Stomach smooth muscle (tissue), 2 donors: ENCODE data around the gene KLK2.

ENCODE experiments used
- H3K27ac ChIP-seq: one replicate; pipeline ENCODE4 v1.7.0; 2013; ENCODE audit warnings: mild to moderate bottlenecking, low read length, inconsistent platforms
- H3K27me3 ChIP-seq, 2 donors: one replicate each; pipeline ENCODE4 v1.7.0; 2013; ENCODE audit warnings: low read length in 2 of 2; ENCODE audit not compliant: insufficient read depth in 2 of 2, control insufficient read depth in 1 of 2
- H3K36me3 ChIP-seq, 2 donors: one replicate each; pipeline ENCODE4 v1.7.0; 2013; ENCODE audit warnings: low read length in 2 of 2; ENCODE audit not compliant: control insufficient read depth in 2 of 2, insufficient read depth in 2 of 2
- H3K4me1 ChIP-seq: one replicate; pipeline ENCODE4 v1.7.0; 2013; ENCODE audit warnings: low read length; ENCODE audit not compliant: control insufficient read depth, insufficient read depth
- H3K4me3 ChIP-seq, 2 donors: one replicate each; pipeline ENCODE4 v1.7.0; 2013; ENCODE audit warnings: low read length in 2 of 2
- H3K9ac ChIP-seq, 2 donors: one replicate each; pipeline ENCODE4 v1.7.0; 2013; ENCODE audit warnings: low read length in 2 of 2, mild to moderate bottlenecking in 1 of 2
- H3K9me3 ChIP-seq, 2 donors: one replicate each; pipeline ENCODE4 v1.7.0; 2013; ENCODE audit warnings: low read length in 2 of 2; ENCODE audit not compliant: control insufficient read depth in 2 of 2
- donor health status: healthy.
- donor health status: Pancreatic carcinoma.

Gene KLK2

DNA sequence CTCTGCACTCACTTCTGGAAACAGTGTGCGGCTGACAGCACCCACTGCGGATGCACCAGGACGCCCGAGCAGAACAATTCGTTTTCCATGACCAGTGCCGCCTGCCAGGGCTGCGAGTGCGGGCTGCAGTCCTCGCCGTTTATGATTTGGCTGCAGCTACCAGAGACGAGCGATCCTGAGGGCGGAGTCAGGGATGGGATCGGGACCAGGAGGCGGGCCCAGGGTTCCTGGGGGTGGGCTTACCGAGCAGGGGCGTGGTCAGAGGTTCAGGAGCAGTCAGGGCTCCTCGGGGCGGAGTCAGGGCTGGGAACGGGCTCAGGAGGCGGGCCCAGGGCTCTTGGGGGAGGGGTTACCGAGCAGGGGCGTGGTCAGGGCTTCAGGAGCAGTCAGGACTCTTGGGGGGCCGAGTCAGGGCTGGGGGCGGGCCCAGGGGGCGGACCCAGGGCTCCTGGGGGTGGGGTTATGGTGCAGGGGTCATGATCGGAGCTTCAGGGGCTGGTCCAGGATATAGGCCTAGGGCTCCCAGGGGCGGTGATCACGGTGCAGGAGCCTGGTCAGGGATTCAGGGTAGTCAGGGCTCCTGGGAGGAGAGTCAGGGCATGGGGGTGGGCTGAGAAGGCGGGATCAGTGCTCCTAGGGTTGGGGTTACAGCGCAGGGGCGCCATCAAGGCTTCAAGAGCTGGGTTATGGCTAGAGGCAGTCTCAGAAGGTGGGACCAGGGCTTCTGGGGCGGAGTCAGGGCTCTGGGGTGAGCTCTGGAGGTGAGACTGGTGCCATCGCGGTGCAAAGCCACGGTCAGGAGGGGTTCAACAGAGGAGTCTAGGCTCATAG is 36.2 kb downstream of the KLK2 start:
- no peaks in the 10 kb centered on the region for H3K9me3 ChIP-seq
- H3K4me3 ChIP-seq = no peak overlapping the region
- H3K36me3 ChIP-seq = no peaks in the 10 kb centered on the region
- H3K27ac ChIP-seq = no peak overlapping the region
- H3K4me1 ChIP-seq = no peaks in the 10 kb centered on the region
- no peak overlapping the region for H3K9ac ChIP-seq
- peaks cover 35 to 41% of the 10 kb centered on the region in 2 donors for H3K27me3 ChIP-seq

DNA sequence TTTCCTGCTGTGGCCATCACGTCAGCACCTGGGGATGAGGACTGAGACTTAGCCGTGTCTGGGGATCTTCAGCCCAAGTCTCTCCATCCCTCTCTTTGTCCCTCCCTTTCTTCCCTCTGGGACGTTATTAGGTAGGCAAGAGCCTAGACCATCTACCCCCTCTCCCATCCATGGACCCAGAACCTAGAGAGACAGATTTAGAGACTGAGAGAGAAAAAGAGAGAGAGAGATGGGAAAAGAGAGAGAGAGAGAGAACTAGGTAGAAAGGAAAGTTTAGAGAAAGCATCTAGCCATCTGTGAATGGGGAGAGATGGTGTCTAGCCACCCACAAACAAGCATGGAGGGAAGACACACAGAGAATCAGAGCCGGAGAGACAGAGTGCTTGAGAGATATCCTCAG is 37.5 kb downstream of the KLK2 start:
- peaks cover 35 to 38% of the 10 kb centered on the region in 2 donors for H3K27me3 ChIP-seq

DNA sequence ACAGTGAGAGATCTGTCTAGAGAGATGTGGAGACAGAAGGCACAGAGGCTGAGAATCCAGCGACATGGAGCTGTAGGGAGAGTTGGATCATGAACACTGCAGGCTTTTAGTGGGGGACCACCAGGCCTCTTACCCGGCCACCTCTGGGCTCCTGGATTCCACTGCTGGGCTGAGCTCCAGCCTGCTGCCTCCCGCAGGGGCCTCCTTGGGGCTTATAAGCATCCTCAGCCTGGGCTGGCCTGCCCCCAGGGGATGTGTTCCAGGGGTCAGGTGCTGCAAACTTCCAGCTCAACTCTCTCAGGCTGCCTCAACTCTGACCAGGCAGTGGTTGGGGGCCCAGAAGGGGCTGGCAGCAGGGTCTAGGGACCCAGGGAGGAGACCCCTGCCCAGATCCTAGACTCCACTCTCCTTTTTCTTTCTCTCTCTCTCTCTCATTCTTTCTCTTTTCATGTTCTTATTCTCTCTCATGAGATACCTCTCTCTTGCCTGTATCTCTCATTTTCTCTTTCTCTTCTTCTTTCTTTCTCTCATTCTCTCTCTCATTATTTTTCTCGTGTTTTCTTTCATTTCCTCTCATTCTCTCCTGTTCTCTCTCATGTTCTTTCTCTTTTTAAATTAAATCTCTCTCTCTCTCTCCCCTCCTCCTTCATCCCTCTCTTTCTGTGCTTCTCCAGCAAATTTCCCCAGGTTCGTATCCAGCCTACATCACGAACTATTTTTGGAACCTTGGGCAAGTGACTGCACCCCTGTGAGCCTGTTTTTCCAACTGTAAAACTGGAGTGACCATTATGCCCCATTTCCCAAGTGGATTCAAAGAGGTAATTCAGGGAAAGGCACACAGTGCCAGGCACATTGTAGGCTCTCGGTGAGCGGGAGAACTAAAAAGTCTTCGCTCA is 38.2 kb downstream of the KLK2 start, which contains the start of gene KLK4:
Gene KLK4 (minus strand): TSS at position 190 of the 896 bp plus-strand sequence. CDS start 657 bp downstream, outside the sequence.
- Histone ChIP-seq H3K9me3 (no peaks in the 10 kb centered on the region), H3K27me3 (peaks cover 33 to 37% of the 10 kb centered on the region in 2 donors), H3K4me3 (no peak within 1 kb of the TSS), H3K9ac (no peak within 1 kb of the TSS), H3K4me1 (no peaks in the 10 kb centered on the region), H3K27ac (no peak within 1 kb of the TSS), H3K36me3 (no peaks in the 10 kb centered on the region)

More for the DNA sequence above, 37.5 kb downstream of the KLK2 start:
- no peak overlapping the region for H3K9ac ChIP-seq
- no peaks in the 10 kb centered on the region for H3K4me1 ChIP-seq
- no peaks in the 10 kb centered on the region for H3K36me3 ChIP-seq
- H3K9me3 ChIP-seq = no peaks in the 10 kb centered on the region
- H3K4me3 ChIP-seq = no peak overlapping the region
- H3K27ac ChIP-seq = no peak overlapping the region

DNA sequence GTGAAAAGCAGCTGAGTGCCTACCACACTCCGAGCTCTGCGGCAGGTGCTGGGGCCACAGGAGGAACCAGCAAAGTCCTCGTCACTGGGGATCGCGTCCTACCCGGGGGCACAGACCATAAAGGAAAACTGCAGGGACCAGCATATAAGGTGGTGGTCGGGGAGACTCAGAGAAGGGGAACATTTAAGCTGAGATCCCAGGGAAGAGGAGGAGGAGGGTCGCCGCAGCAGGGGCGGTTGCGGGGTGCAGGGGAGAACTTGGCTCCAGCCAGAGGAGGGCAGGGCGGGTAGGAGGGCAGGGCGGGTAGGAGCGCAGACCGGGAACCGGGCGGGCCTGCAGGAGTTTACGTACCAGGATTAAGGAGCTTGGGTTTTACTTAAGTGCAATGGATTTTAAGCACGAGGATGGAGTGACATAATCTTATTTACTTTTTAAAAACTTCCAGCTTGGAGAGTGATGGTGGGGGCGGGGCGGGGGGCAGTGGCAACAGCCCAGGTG is 38.9 kb downstream of the KLK2 start:
- no peak overlapping the region for H3K9ac ChIP-seq
- peaks cover 33 to 36% of the 10 kb centered on the region in 2 donors for H3K27me3 ChIP-seq
- H3K4me1 ChIP-seq = no peaks in the 10 kb centered on the region
- no peak overlapping the region for H3K27ac ChIP-seq
- no peaks in the 10 kb centered on the region for H3K9me3 ChIP-seq
- no peaks in the 10 kb centered on the region for H3K36me3 ChIP-seq
- H3K4me3 ChIP-seq = no peak overlapping the region

DNA sequence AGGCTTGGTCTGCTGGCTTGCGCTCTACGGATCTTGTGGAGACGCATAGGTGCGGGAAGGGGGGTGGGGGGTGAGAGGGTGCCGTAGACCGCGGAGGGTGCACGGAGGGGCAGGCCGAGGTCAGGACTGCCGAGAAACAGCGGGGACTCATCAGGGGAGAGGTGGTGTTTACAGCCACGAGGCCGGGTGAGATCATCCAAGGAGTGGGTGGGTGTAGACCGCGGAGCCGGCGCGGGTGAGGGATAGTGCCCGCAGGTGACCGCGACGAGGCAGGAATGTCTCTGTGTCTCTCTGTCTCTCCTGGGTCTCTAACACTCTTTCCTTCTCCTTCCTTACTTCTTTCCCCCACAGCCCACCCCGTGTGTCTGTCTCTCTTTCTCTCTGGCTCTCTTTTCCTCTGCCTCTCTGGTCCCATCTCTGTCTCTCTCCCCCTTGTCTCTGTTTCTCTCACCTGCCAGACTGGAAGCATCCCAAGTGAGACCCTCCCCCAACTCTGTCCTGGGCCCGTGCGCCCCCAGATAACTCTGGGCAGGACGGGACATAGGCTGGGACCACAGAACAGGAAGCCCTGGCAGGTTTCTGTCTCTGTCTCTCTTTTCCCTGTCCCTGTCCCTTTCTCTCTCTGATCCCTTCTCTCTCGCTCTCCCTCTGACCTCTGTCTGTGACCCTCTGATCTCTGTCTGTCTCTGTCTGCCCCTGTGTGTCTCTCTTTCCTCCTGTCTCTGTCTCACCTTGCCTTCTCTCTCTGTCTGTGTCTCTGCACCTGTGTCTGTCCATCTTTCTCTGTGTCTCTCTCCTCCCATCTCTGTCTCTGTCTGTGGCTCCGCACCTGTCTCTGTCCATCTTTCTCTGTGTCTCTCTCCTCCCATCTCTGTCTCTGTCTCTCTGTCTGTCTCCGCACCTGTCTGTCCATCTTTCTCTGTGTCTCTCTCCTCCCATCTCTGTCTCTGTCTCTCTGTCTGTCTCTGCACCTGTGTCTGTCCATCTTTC is 39.8 kb downstream of the KLK2 start:
- Histone ChIP-seq H3K27me3 (peaks cover 33 to 35% of the 10 kb centered on the region in 2 donors), H3K27ac (no peak overlapping the region), H3K36me3 (no peaks in the 10 kb centered on the region), H3K9ac (no peak overlapping the region), H3K4me1 (no peaks in the 10 kb centered on the region), H3K9me3 (no peaks in the 10 kb centered on the region), H3K4me3 (no peak overlapping the region)

DNA sequence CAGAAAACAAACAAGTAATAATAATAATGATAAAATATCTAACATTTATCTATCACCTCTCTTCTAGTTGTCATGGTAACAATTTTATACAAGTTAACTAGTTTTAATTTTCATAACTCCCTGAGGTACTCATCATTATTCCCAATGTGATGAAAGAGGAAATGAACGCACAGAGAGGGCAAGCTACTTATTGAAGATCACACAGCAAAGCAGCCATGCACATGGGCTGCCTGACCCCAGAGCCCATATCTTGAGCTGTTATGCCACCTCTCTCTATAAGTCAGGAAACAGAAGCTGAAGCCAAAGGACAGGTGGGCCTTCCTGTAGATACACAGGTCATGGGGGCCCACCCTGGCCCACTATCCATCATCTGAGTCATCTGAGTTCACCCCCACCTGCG is 42.8 kb downstream of the KLK2 start:
- no peaks in the 10 kb centered on the region for H3K9me3 ChIP-seq
- no peaks in the 10 kb centered on the region for H3K36me3 ChIP-seq
- H3K4me3 ChIP-seq = no peak overlapping the region
- H3K27me3 ChIP-seq = peaks cover 12 to 19% of the 10 kb centered on the region in 2 donors
- H3K27ac ChIP-seq = no peak overlapping the region
- no peak overlapping the region for H3K9ac ChIP-seq
- no peaks in the 10 kb centered on the region for H3K4me1 ChIP-seq

DNA sequence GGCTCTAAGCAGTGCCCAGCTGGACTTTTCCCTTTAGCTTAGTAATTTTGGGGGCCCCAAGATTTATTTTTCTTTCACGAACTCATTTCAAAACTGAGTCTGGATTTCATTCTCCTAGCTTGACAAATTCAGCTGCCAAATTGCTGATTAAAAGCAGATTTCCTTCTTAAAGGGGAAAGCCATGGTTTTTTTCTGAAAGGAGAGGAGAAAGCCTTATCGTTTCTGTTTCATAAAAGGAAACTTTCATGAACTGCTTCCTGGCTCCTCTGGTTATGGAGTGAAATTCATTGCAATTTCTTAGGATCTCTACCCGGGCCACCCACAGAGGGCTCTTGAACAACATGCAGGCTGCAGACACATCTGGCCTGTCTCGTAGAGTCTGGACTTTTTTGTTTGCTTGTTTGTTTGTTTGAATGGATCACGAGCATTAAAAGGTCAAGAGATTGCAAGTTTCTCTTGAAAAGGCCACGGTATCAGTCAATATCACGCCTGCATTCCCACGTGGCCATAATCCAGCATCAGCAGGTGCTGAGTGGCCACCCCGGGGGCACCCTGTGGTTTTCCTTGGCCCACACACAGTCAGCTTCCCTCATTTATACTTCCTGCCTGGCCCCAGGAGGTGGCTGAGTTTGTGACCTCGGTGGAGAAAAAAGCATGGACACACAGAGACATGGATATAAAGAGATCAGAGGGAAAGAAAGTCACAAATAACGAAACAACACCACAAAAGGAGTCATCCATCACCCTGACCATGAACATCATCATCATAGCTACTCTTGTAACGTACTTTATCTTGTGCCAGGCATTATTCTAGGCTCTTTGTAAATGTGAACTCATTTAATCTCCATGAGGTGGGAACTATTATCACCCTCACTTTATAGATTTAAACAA is 48.4 kb downstream of the KLK2 start:
- Histone ChIP-seq H3K27me3 (peaks cover 8 to 14% of the 10 kb centered on the region in 2 donors), H3K36me3 (no peaks in the 10 kb centered on the region), H3K9me3 (no peaks in the 10 kb centered on the region), H3K4me3 (no peak overlapping the region), H3K27ac (no peak overlapping the region), H3K4me1 (peaks cover 2% of the 10 kb centered on the region), H3K9ac (no peak overlapping the region)

DNA sequence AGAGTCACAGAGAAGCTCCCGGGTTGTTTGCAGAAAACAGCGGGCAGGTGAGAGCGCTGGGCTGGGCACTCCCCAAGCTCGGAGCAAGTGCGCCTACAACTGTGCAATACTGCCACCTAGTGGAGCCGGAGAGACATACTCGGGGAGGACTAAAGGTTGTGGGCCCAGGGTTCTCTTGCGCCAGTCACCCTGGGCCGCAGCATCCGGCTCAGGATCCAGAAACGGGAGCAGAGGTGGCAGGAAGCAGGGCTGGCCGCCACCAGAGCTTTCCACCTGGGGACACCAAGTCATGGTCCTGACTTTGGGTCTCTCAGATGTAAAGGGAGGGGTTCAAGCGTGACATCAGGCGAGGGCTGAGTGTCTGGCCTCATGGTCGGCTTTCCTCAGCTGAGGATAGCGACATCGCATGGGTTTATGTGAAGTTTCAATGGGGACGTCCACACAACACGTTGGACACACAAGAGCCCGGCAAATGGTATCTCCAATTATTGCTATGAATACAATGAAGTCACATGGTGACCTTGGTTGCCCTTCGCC is 49.1 kb downstream of the KLK2 start:
- Histone ChIP-seq H3K27me3 (peaks cover 8 to 9% of the 10 kb centered on the region in 2 donors), H3K4me1 (peaks cover 2% of the 10 kb centered on the region), H3K9me3 (no peaks in the 10 kb centered on the region), H3K9ac (no peak overlapping the region), H3K36me3 (no peaks in the 10 kb centered on the region), H3K27ac (no peak overlapping the region), H3K4me3 (no peak overlapping the region)

DNA sequence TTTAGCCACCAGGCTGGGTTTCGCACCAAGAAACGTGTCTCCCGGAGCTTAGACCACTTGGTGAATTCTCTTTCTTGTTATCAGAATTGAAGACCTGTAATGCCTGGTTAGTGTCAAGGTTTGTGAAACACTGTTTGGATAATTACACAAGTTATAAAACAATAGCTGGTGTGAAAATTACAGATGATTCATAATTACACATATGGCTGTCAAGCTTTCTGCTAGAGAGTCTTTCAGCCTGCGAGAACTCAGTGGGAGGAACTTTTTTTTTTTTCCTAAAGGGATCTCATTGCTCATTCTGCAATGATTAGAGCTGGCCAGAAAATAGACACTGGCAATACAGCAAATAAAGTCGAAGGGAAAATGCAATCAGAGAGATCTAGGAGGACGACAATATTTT is 51.3 kb downstream of the KLK2 start:
- Histone ChIP-seq H3K36me3 (no peaks in the 10 kb centered on the region), H3K9me3 (no peaks in the 10 kb centered on the region), H3K4me1 (peaks cover 2% of the 10 kb centered on the region), H3K4me3 (no peak overlapping the region), H3K9ac (no peak overlapping the region), H3K27me3 (peaks cover 18% of the 10 kb centered on the region in 2 donors), H3K27ac (no peak overlapping the region)
